HG03469 (cell line): ENCODE results near the gene ZNF43.
A peak's percentile ranks its signal among the peaks of the same experiment; 100 is the strongest.
"Not testable (repeated sequence)": the region's sequence is repeated elsewhere in the genome, so short reads cannot be mapped to it uniquely, and the experiment has no call there.

Experiments used
- ATAC-seq: cut with Tn5 transposase; IDR thresholded peaks from one replicate; pipeline ENCODE4 v1.9.1; 2021; ENCODE audit warnings: mild to moderate bottlenecking, moderate library complexity, moderate number of reproducible peaks; ENCODE audit not compliant: unreplicated experiment

ZNF43 gene

GRCh38 chr19:21812448-21812847 is 23.5 kb downstream of the ZNF43 start:
- no peak for ATAC-seq

GRCh38 chr19:21808400-21809000 is 27.5 kb downstream of the ZNF43 start:
- ATAC-seq: not testable (repeated sequence)

DNA sequence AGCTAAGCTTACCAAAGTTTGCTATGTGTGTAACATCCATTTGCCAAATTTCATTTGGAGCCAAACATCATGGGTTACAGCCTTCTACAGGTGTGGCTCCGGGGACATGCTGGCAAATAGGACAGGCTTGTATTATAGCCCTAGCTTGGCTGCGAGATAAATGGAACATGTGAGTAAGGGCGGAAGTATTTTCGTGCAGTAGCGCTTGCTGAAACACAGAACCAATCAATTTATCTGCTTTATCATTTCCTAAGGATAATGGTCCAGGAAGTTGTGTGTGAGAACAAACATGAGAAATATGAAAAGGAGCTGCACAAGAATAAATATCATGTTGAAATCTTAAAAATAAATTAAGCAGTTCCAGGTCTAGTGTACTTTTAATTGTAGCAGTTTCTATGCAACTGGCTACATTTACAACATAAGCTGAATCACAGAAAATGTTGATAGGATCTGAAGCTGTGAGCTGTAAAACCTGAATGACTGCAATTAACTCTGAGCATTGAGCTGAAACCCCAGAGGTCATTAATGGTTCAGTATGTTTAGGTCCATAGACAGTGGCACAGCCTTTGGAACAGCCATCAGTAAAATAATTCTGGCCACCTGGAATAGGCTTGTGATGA is 46.4 kb downstream of the ZNF43 start:
- ATAC-seq: no peak

DNA sequence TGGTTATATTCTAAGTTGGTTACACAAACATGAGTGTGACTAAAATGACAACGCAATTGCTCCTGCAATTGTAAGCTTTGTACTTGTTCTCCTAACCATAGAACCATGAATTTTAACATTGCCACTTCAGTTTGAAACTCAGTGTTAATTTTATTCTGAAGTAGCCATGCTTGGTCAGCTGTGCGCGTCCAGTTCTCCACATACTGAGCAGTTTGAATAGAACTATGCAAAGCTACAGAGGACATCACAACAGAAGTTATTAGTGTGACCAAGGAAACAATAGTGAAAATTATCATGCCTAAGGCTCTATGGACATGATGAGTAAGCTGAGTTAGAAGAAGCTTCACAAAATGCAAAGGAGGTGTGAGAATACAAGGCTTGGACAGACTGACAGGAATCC is 49.0 kb downstream of the ZNF43 start:
- ATAC-seq: no peak

DNA sequence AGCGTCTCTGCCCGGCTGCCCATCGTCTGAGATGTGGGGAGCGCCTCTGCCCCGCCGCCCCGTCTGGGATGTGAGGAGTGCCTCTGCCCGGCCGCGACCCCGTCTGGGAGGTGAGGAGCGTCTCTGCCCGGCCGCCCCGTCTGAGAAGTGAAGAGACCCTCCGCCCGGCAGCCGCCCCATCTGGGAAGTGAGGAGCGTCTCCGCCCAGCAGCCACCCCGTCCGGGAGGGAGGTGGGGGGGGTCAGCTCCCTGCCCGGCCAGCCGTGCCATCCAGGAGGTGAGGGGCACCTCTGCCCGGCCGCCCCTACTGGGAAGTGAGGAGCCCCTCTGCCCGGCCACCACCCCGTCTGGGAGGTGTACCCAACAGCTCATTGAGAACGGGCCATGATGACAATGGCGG is 60.2 kb downstream of the ZNF43 start:
- not testable (repeated sequence) for ATAC-seq

DNA sequence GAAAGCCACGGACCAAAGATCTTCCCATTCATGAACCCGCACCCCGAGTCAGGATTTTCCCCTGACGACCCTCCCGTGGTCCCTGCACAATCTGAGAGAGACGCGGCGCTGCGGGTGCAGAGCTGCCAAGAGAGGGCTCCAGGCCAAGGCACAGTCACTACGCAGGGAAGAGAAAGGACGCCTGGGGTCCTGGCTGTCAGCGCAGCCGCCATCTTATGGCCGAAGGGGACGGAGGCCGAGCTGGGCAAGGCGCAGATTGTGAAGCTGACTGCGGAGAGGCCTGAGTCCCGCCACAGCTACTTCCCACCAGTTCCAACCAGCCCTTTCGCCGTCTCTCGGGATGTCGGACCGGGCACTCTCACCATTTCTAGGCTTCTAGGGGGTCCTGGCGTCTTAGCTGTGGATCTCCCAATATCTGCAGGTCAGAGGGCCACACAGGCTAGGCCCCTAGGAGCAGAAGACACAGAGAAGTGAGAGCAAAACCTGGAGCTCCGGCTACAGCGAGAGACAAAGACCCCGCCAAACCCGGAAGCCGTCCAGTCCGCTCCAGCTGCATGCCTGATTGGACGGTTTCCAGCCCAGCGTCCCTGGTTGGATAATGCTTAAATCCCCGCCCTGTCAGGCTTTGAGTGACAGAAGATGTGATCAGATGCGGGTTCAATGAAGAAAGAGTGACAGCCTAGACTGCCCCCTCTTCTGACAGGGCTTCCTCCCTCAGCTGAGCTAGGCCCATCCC is 68.7 kb downstream of the ZNF43 start, which contains the start of gene ZNF100:
ZNF100 (minus strand) TSS at position 515 of the 736 bp plus-strand sequence; CDS start at position 365, 150 bp downstream.
- peak; percentile 91 for ATAC-seq

- not testable (repeated sequence) for ATAC-seq
Measured at GRCh38 chr19:21766705-21767064, 69.3 kb downstream of the ZNF43 start.

DNA sequence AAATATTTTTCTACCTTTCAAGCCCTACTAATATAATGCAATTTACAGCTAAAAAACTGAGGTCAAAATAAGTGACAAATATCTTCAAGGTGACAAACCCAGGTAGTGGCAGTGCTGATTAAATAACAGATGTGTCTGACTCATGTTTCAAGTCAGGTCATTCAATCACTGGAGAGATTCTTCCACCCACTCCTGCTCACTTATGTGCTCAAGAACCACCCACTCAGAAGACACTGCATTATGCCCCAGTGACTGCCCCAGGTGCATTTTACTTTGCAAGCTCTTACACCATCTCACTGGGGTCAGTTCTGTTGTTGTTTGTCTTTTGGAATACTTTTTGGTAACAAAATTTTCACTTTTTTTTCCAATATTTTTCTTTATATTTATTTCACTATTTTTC is 70.8 kb downstream of the ZNF43 start:
- ATAC-seq: no peak

- not testable (repeated sequence) for ATAC-seq
Measured at GRCh38 chr19:21761547-21761946, 74.4 kb downstream of the ZNF43 start.

DNA sequence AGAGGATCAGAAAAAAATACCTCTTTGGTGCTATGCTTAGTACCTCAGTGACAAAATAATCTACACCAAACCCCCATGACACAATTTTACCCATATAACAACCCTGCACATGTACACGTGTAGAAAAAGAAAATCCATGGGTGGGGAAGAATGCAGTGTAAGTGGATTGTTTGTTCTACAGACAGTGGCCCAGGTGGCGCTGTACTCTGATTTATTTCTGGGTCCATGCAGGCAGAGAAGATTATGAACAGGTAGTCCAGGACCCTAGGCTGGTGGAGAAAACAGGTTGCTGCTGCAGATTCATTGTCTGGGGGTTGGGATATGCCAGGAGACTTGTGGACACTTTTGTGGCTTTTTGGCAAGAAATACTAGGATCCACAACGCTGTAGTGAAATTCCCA is 77.7 kb downstream of the ZNF43 start:
- ATAC-seq: no peak

DNA sequence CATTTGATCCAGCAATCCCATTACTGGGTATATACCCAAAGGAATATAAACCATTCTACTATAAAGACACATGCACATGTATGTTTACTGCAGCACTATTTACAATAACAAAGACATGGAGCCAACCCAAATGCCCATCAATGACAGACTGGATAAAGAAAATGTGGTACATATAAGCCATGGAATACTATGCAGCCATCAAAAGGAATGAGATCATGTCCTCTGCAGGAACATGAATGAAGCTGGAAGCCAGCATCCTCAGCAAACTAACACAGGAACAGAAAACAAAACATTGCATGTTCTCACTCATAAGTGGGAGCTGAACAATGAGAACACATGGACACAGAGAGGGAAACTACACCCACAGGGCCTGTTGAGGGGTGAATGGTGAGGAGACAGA is 80.4 kb downstream of the ZNF43 start:
- not testable (repeated sequence) for ATAC-seq
